HUES6 (cell line): ENCODE data around the gene ANKRD12.
A peak's percentile ranks its signal among the peaks of the same experiment; 100 is the strongest.
"Not testable (repeated sequence)": the region's sequence is repeated elsewhere in the genome, so short reads cannot be mapped to it uniquely, and the experiment has no call there.

Source experiments
- H3K27ac ChIP-seq: 2 replicates; pipeline ENCODE4 v1.7.0; 2013; ENCODE audit warnings: low read depth, mild to moderate bottlenecking, low read length, inconsistent platforms
- H3K27me3 ChIP-seq: 2 replicates; pipeline ENCODE4 v1.6.1; 2013; ENCODE audit warnings: low read length; ENCODE audit not compliant: control insufficient read depth, insufficient read depth
- H3K36me3 ChIP-seq: 2 replicates; pipeline ENCODE4 v1.6.1; 2013; ENCODE audit warnings: low read length; ENCODE audit not compliant: control insufficient read depth, insufficient read depth
- H3K4me1 ChIP-seq: 2 replicates; pipeline ENCODE4 v1.6.1; 2013; ENCODE audit warnings: low read length; ENCODE audit not compliant: control insufficient read depth, insufficient read depth
- H3K4me3 ChIP-seq: 2 replicates; pipeline ENCODE4 v1.5.1; 2013; ENCODE audit warnings: low read depth, low read length
- H3K9ac ChIP-seq: one replicate; pipeline ENCODE4 v1.6.1; 2013; ENCODE audit warnings: mild to moderate bottlenecking, low read length
- H3K9me3 ChIP-seq: 2 replicates; pipeline ENCODE4 v1.6.1; 2013; ENCODE audit warnings: low read depth, low read length; ENCODE audit not compliant: control insufficient read depth, insufficient read depth

ANKRD12 gene

DNA sequence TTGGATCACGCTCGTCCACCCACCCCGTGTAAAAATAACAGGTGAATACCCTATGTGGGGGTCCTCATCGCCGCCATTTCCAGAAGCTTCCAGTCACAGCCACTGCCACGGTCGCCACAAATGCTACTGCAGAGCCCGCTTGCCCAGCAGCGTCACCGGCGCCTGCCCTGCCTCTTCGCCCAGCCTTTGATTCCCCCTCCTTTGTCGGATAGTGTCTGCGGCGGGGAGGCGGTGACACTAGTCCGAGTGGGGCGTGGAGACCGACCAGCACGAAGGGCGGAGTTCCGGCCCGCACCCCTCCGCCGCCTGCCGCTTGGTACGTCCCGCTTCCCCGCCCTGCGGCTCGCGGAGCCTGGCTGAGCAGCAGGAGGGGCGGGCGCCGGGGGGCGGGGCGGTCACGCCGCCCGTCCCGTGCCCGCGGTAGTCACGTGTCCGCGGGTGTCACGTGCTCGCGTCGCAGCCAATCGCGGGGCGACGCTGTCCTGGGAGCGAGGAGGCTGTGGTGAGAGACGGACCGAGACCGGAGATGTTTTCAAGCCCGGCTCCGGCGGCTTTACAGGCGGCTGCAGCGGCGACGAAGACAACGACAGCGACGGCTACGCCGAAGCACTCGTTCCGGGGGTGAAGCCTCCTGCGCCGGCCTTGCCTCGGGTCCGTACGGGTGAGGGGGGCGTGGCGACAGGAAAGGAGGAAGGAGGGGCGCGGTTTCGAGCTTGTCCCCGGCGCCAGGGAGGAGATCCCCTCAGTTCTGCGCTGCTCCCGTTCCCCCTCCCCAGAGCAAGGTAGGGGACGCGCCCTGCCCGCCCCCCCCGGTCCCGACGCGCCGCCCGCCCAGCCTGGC lies at the start of gene ANKRD12:
Gene ANKRD12 (plus strand): TSS at position 467 of the 841 bp plus-strand sequence. CDS start 45,652 bp downstream, outside the sequence.
- Histone ChIP-seq H3K4me3 (peak within 1 kb of the TSS; percentile 100), H3K27me3 (no peaks in the 10 kb centered on the region), H3K27ac (peak within 1 kb of the TSS; percentile 96), H3K36me3 (peaks cover 33% of the 10 kb centered on the region), H3K9me3 (no peaks in the 10 kb centered on the region), H3K4me1 (peaks cover 5% of the 10 kb centered on the region; the same call in 1 of the 2 replicates), H3K9ac (peak within 1 kb of the TSS; percentile 93)

DNA sequence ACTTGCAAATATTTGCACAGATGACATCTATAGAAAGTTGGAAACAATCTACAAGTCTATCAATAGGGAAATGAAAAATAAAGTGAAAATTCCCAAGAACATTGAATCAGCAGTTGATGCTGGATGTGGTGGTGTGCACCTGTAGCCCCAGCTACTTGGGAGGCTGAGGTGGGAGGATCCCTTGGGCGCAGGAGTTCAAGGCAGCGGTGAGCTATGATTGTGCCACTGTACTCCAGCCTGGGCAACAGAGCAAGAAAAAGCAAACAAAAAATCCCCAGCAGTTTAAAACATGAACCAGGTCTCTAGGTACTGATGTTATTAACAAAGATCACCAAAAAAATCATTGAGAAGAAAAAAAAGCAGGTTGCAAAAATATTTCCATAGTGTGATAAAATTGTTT lies 49.4 kb upstream of the ANKRD12 start:
- H3K27me3 ChIP-seq = no peaks in the 10 kb centered on the region
- H3K27ac ChIP-seq = no peak overlapping the region
- H3K36me3 ChIP-seq = no peaks in the 10 kb centered on the region
- H3K9me3 ChIP-seq = no peaks in the 10 kb centered on the region
- H3K9ac ChIP-seq = no peak overlapping the region
- H3K4me3 ChIP-seq = no peak overlapping the region
- no peaks in the 10 kb centered on the region for H3K4me1 ChIP-seq

DNA sequence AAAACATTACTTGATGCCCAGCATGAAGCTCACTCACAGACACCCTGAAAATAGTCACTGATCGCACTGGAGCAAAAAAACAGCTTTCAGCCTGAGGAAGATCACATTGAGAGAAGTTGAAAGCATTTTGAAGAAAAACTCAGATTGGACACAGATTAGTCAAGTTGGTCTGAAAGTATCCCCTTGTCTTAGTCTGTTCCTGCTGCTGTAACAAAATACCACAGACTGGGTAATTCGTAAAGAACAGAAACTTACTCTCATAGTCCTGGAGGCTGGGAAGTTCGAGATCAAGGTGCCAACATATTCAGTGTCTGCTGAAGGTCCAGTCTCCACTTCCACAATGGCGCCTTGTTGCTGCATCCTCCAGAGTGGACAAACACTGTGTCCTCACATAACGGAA lies 48.3 kb upstream of the ANKRD12 start:
- Histone ChIP-seq H3K27ac (no peak overlapping the region), H3K27me3 (no peaks in the 10 kb centered on the region), H3K9ac (no peak overlapping the region), H3K9me3 (no peaks in the 10 kb centered on the region), H3K4me3 (no peak overlapping the region), H3K36me3 (no peaks in the 10 kb centered on the region), H3K4me1 (no peaks in the 10 kb centered on the region)

DNA sequence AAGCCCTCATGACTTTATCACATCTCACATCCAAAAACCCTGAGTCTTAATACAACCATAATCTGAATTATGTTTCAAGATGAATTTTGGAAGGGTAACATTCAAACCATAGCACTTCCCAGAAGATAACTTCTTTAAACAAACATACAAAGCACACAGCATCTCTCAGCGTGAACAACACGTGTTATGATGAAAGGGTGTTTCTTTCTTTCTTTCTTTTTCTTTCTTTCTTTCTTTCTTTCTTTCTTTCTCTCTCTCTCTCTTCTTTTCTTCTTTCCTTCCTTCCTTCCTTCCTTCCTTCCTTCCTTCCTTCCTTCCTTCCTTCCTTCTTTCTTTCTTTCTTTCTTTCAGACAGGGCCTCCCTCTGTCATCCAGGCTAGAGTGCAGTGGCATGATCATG lies 47.9 kb upstream of the ANKRD12 start:
- not testable (repeated sequence) for H3K4me3 ChIP-seq, H3K27ac ChIP-seq, H3K9me3 ChIP-seq, H3K36me3 ChIP-seq, H3K4me1 ChIP-seq, H3K9ac ChIP-seq, H3K27me3 ChIP-seq

DNA sequence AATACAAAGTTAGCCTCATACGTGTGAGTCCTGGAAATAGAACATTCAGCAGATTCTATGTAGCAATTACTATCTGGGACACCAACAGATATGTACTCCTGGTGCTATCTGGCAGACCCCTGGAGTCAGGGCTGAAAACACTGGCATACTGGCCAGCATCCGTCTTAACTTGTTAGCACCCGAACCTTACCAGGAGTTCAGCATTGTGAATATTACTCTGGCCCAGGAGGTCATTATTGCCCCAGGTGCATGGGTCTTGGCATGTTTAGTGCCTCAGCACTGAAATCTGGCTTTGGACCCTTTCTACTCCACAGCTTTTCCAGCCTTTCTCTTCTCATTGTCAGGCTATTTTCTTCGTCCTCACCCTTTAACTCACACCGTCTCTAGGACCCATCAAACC lies 46.0 kb upstream of the ANKRD12 start:
- Histone ChIP-seq H3K36me3 (no peaks in the 10 kb centered on the region), H3K4me1 (no peaks in the 10 kb centered on the region), H3K9me3 (no peaks in the 10 kb centered on the region), H3K27me3 (no peaks in the 10 kb centered on the region), H3K9ac (no peak overlapping the region), H3K27ac (no peak overlapping the region), H3K4me3 (no peak overlapping the region)

DNA sequence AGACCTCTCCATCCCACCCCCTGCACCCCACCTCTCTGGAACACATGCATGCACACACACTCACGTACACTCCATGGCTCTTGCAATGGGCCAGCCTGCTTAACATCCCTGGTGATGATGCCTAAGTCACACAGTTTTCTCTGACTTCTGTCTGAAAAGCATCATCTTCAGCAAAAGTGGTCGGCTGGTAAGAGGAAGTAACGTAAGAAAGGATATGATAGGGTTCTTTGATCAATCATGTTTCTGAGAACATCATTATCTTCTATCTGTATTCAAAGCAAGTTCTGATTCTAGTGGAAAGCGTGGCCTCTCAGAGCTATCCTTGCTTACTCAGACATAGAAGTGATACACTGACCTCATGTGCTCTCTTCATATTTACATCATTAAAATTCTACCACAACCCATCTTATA lies 45.5 kb upstream of the ANKRD12 start:
- Histone ChIP-seq H3K9me3 (no peaks in the 10 kb centered on the region), H3K27me3 (no peaks in the 10 kb centered on the region), H3K9ac (no peak overlapping the region), H3K27ac (no peak overlapping the region), H3K4me3 (no peak overlapping the region), H3K36me3 (no peaks in the 10 kb centered on the region), H3K4me1 (no peaks in the 10 kb centered on the region)

DNA sequence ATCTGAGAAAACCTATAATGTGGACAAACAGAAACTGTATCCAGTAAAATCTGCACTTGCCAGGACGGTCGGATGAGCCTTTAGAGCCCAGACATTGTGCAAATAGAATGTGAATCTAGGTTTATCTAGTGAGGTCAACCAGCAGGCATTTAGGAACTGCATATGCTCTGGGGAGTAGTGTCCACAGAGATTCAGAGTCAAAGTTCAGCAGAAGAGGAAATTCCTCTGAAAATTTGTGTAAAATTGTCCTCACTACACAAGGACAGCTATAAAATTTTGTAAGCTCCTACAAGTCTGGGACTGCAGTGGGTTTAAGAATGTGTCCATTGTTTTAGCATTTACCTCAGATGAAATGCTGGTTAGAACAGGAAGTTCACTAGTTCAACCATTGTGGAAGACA lies 43.9 kb upstream of the ANKRD12 start:
- Histone ChIP-seq H3K4me3 (no peak overlapping the region), H3K4me1 (peaks cover 10% of the 10 kb centered on the region; the same call in 1 of the 2 replicates), H3K9ac (no peak overlapping the region), H3K36me3 (no peaks in the 10 kb centered on the region), H3K27ac (no peak overlapping the region), H3K27me3 (no peaks in the 10 kb centered on the region), H3K9me3 (no peaks in the 10 kb centered on the region)

DNA sequence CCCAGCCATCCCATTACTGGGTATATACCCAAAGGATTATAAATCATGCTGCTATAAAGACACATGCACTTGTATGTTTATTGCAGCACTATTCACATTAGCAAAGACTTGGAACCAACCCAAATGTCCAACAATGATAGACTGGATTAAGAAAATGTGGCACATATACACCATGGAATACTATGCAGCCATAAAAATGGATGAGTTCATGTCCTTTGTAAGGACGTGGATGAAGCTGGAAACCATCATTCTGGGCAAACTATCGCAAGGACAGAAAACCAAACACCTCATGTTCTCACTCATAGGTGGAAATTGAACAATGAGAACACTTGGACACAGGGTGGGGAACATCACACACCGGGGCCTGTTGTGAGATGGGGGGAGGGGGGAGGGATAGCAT lies 43.5 kb upstream of the ANKRD12 start:
- H3K36me3 ChIP-seq, H3K9ac ChIP-seq, H3K27ac ChIP-seq, H3K4me1 ChIP-seq, H3K4me3 ChIP-seq, H3K27me3 ChIP-seq, H3K9me3 ChIP-seq: not testable (repeated sequence)

DNA sequence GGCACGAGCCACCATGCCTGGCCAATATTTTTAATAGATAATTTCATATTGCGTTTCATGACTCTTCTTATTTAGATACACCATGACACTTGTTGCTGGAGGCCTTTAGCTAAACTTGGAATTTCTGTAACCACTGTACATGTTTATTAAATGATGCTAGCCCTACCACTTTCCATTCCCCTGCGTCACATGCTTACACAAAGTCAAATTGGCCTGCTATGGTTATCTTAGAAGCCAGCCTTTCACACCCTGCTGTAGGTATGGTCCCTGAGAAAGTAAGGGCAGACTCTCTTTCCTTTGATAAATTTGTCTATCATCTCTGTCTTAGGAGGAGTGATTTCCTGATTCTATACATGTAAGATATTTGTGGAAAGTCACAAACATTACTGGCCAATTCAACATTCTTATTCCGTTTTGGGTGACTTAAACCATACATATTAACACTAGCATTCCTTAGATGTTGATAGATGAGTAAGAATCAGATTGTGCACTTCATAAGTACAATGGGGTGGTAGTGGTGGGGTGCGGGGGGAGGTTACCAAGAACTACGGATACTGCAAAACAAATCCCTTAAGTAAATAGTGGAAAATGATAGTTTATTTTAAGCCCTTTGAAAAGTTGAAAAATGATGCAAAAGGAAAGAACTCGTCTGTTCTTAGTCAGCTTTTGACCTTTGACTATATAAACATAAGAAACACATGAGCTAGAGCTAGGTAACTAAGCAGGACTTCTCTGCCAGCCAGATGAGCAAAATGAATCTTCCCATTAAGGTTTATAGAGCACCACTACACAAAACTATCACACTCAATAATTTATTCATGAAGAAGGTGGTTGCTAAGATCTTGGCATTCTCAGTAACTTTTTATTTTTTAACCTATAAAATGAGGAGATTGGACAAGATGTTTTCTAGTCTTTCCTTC lies 42.0 kb upstream of the ANKRD12 start:
- Histone ChIP-seq H3K36me3 (no peaks in the 10 kb centered on the region), H3K27ac (no peak overlapping the region), H3K9ac (no peak overlapping the region), H3K27me3 (no peaks in the 10 kb centered on the region), H3K4me1 (peaks cover 10% of the 10 kb centered on the region; the same call in 1 of the 2 replicates), H3K9me3 (no peaks in the 10 kb centered on the region), H3K4me3 (no peak overlapping the region)

DNA sequence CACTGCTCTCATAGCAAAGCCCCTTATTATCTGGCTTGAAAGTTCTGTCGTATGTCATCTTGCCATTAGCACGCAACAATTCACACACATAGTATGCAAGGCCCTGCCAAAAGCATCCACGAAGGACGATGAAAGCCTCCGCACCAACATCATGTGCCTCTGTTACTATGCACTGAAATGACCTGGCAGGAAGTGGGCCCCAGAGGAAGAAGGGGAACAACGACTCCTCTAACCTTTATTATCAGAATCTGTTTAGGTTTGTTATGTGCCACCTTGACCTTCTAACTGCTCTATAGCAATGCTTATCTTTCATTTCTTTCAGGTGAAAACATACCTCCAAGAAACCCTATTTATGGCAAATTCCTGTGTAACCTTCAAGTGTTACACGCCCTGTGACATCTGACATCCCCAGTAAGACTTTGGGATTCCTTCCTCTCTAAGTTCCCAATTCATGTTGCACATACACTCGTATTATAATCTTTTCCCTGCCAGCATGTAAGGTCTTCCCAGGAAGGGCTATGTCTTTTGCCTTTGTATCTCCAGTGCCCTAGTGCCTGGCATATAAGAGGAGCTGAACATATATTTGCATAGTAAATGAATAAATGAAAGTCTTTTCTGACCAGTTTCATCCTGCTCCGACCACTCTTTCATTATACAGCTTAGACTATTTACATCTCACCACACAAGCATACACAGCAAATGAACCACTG lies 41.1 kb upstream of the ANKRD12 start:
- Histone ChIP-seq H3K27ac (no peak overlapping the region), H3K36me3 (no peaks in the 10 kb centered on the region), H3K4me1 (peaks cover 10% of the 10 kb centered on the region; the same call in 1 of the 2 replicates), H3K27me3 (no peaks in the 10 kb centered on the region), H3K9me3 (no peaks in the 10 kb centered on the region), H3K9ac (no peak overlapping the region), H3K4me3 (no peak overlapping the region)
